Mammary epithelial cell (primary cell): Measurements from ENCODE around the gene MPRIP.

Experiments
- CTCF ChIP-seq, 2 donors: IDR thresholded peaks in 1 of 2; conservative IDR thresholded peaks in 1 of 2; 2 replicates each; pipeline ENCODE4 v1.5.1; 2011 to 2012; ENCODE audit warnings: inconsistent platforms in 2 of 2, low read length in 2 of 2, mild to moderate bottlenecking in 2 of 2, control low read depth in 1 of 2, low read depth in 1 of 2; ENCODE audit not compliant: insufficient read depth in 1 of 2; ENCODE audit errors: extremely low read depth in 1 of 2
- EZH2 ChIP-seq: IDR thresholded peaks from 2 replicates; pipeline ENCODE4 v1.6.1; 2012; ENCODE audit warnings: low read length, inconsistent platforms, borderline replicate concordance

- no peak for TF ChIP-seq CTCF (conservative IDR thresholded peaks at IDR 0.05 in 1 of 2, IDR thresholded peaks at IDR 0.05 in 1 of 2; ENCODE audit: extremely low read depth in 1 of 2, insufficient read depth in 1 of 2, low read depth in 1 of 2, low read length in 2 of 2)
- TF ChIP-seq EZH2: no peak
Observed at GRCh38 chr17:17144916-17145665, 102.8 kb downstream of the MPRIP start.
